GM20431 (cell line): ENCODE results near the gene TBC1D12.

ENCODE experiments used
- in situ Hi-C: fragments of 300-500 bp; cut with MseI, MboI; formaldehyde crosslinking; loops from one replicate; pipeline ENCODE4 v1.15.0; 2020; ENCODE audit warnings: low sequenced_read_pairs; ENCODE audit not compliant: unreplicated experiment

TBC1D12 gene

DNA sequence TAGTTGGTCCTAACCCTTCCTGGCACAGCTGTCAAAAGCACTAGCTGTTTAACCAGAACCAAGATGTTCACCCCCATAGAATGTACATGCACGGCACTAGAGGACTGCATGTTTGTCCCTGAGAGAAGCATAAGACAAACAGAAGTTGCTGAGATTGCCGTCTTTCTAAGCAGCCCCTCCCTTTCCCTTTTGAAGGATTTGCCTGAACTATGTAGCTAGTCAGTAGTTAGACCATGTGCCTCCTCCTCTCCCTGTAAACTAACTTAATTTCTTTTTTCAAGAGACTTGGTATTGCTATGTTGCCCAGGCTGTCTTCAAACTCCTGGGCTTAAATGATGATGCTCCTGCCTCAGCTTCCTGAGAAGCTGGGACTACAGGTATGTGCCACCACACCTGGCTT is 40.7 kb downstream of the TBC1D12 start:
- in situ Hi-C loops: no loop called here

GRCh38 chr10:94443549-94443948 is 41.2 kb downstream of the TBC1D12 start:
- in situ Hi-C loops: no loop called here

- in situ Hi-C loops: no loop called here
Measured at GRCh38 chr10:94450782-94451181, 48.4 kb downstream of the TBC1D12 start.

DNA sequence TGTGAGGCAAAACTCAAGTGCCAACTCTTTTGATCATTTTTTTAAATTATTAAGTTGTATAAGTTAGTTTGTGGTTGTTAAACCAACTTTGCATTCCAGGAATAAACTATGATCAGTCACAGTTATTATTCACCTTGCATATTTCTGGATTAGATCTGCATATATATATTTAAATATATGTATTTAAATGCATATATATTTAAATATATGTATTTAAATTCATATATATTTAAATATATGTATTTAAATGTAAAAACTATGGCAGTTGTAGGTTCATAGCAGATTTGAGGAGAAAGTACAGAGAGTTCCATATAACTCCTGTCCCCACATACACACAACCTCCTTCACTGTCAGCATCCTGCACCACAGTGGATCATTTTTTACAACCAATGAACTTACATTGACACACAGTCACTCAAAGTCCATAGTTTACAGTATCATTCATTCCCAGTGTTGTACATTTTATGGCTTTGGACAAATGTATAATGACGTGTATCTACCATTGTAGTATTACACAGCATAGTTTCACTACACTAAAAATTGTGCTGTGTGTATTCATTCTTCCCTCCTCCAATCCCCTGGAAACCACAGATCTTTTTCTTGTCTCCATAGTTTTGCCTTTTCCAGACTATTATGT is 49.7 kb downstream of the TBC1D12 start:
- in situ Hi-C loops: no loop called here

DNA sequence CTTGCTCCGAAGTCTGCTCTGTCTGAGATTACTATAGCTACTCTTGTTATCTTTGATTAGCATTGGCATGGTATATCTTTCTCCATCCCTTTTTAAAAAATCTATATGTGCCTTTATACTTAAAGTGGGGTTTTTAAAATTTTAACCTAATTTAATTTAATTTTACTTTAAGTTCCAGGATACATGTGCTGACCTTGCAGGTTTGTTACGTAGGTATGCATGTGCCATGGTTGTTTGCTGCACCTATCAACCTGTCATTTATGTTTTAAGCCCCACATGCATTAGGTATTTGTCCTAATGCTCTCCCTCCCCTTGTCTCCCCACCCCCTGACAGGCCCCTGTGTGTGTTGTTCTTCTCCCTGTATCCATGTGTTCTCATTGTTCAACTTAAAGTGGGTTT is 54.6 kb downstream of the TBC1D12 start:
- in situ Hi-C loops: no loop called here

DNA sequence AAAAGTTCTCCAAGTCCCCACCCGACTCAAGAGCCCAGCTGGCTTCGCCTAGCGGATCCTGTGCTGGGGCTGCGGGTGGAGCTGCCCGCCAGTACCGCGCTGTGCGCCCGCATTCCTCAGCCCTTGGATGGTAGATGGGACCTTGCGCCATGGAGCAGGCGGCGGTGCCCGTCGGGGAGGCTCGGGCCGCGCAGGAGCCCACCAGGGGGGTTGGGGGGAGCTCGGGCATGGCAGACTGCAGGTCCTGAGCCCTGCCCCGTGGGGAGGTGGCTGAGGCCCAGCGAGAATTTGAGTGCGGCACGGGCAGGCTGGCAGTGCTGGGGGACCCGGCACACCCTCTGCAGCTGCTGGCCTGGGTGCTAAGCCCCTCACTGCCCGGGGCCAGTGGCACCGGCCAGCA is 57.0 kb downstream of the TBC1D12 start:
- in situ Hi-C loops: no loop called here

GRCh38 chr10:94461503-94461902 is 59.2 kb downstream of the TBC1D12 start:
- in situ Hi-C loops: no loop called here

GRCh38 chr10:94462130-94462529 is 59.8 kb downstream of the TBC1D12 start:
- in situ Hi-C loops: no loop called here

DNA sequence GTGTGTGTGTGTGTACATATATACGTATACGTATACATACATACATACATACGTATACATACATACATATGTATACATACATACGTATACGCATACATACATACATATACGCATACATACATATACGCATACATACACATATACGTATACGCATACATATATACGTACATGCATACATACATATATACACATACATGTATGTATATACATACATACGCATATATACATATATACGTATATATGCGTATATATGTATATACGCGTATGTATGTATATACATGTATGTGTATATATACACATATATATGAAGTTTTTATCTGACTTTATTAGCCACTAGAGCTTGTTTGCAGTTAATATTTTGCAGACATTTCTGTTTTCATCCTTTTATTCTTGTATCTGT is 63.3 kb downstream of the TBC1D12 start:
- in situ Hi-C loops: no loop called here

- in situ Hi-C loops: no loop called here
Measured at GRCh38 chr10:94481410-94481809, 79.1 kb downstream of the TBC1D12 start.

DNA sequence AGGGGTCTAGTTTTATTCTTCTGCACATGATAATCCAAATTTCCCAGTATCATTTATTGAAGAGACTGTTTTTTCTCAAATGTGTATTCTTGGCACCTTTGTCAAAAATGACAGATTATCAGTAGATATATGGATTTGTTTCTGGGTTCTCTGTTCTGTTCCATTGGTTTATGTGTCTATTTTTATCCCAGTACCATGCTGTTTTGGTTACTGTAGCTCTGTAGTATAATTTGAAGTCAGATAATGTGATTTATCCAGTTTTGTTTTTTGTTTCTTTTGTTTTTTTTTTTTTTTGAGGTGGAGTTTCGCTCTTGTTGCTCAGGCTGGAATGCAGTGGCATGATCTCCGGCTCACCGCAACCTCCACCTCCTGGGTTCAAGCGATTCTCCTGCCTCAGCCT is 81.6 kb downstream of the TBC1D12 start:
- in situ Hi-C loops: no loop called here

- in situ Hi-C loops: no loop called here
Measured at GRCh38 chr10:94485094-94485493, 82.8 kb downstream of the TBC1D12 start.

DNA sequence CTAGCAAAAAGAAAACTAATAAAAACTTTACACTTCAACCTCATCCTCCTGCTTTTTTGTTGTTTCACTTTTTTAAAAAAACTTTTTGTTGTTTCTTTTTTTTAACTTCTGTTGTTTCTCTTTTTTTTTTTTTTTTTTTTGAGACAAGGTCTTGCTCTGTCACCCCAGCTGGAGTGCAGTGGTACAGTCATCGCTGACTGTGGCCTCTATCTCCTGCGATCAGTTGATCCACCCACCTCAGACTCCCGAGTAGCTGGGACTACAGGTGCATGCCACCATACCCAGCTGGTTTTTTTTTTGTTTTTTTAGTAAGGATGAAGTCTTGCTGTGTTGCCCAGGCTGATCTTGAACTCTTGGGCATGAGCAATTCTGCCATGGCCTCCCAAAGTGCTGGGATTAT is 85.2 kb downstream of the TBC1D12 start:
- in situ Hi-C loops: no loop called here

DNA sequence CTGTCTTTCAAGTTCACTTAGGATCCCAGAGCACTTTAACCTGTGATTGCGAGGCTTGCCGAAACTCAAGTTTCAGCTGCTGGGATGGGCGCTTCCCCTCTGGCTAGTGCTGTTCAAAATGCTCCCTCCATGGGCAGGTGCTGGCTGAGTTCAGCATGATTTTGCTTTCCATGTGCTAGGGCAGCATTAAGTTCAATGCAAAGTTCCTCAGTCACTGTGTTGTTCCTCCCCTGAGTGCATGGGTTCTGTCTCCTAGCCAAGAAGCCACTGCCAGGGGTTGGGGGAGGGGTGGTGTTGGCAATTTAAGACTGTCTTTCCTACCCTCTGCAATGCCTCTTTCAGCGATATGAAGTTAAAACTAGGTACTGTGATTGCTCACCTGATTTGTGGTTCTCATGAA is 86.8 kb downstream of the TBC1D12 start:
- in situ Hi-C loops: no loop called here

DNA sequence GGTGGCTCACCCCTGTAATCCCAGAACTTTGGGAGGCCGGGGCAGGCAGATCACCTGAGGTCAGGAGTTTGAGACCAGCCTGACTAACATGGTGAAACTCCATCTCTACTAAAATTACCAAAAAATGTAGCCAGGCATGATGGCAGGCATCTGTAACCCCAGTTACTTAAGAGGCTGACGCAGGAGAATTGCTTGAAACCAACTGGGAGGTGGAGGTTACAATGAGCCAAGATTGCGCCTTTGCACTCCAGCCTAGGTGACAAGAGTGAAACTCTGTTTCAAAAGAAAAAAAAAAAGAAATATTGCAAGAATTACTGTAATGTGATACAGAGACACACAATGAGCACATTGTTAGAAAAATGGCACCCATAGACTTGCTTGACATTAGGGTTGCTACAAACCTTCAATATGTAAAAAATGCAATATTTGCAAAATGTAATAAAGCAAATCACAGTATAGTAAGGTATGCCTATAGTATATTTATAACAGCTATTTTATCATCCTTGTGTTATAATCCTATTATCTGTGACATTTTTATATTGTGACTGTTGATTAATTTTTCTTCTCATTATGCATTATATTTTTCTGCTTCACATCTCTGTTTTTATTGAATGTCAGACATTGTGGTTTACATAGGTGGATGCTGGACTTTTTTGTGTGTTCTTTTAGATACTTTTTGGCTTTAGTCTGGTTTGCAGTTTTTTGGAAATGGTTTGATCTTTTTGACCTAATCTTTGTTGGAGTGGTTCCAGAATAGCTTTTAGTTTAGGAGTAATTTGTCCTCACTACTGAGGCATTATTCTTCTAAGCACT is 87.8 kb downstream of the TBC1D12 start:
- in situ Hi-C loops: no loop called here

GRCh38 chr10:94490789-94491039 is 88.4 kb downstream of the TBC1D12 start:
- in situ Hi-C loops: no loop called here

DNA sequence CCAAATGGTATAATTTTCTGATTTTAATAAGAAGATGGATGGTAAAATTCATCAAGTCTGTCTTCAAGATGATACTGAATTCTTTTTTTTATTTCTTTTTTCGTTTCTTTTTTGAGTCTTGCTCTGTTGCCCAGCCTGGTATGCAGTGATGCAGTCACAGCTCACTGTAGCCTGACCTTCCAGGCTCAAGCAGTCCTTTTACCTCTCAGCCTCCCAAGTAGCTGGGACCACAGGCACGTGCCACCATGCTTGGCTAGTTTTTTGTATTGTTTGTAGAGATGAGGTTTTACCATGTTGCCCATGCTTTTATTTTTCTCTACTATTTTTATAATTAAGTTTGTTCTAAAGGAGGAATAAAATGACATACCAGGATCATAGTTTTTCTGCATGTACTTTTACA is 91.1 kb downstream of the TBC1D12 start:
- in situ Hi-C loops: no loop called here

DNA sequence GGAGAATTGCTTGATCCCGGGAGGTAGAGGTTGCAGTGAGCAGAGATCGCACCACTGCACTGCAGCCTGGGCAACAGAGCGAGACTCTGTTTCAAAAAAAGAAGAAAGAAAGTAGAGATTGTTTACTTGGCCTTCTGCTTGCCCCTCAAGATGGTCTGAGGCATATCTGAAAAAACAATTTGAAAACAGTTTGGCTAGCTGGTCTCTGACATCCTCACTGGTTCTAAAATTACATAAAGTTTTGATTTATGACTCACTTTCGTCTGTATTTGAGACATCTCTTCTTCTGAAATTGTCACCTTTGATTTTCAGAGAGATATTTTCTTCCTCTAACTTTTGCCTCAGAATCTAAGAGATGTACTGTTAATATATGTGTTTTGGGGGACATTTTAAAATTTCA is 93.7 kb downstream of the TBC1D12 start:
- in situ Hi-C loops: no loop called here

GRCh38 chr10:94496646-94497045 is 94.3 kb downstream of the TBC1D12 start:
- in situ Hi-C loops: no loop called here

DNA sequence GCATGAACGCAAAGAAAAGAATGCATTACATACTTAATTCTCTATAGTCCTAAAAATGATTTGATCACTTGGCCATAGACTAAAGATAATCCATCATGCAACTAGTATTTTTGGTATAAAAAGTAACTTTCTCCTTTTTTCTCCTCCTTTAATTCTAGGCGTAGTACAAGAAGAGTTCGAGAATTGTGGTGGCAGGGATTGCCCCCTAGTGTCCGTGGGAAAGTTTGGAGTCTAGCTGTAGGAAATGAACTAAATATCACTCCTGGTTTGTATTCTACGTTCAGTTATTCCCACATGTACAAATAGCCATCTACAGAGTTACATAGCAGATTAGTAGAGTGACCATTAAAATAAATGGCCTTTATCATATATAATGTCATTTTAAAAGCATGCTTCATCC is 97.7 kb downstream of the TBC1D12 start:
- in situ Hi-C loops: no loop called here

DNA sequence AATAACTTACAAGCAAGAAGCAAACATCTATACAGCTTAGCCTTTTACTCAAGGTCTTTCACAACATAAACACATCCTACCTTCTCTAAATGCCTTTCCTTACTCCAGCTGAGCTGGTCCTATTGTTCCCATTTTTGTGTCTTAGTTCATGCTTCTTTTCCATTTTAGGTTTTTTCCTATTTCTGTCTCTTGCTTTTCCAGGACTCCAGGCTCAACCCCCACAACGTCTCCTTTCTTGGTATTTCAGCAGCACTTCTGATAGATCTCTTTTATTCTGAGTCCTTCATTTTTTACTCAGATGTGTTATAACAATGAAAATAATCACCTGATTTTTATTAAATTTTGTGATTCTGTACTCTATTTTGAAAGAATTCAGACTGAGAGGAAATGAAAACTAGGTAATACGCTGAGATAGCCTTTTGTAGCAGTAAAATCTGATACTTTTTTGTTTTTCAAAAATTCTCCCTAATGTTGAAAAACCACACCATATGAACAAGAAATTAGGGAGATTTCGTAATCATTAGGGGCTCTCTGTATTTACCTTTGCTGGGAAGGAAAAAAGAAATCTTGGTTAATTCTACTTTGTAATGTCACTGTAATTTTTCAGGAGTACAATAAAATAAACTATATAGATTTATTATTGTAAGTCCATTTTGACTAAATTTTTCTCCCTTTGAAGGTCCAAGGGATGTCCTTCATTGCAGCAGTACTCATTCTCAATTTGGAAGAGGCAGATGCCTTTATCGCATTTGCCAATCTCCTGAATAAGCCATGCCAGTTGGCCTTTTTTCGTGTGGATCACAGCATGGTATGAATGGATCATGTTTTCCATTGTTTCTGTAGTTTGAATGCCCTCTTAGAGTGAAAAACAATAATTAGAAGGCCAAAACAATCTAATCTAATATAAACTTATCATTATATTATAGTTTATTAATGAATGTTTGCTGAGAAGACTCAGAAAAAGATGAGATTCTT is 119.2 kb downstream of the TBC1D12 start:
- in situ Hi-C loops: no loop called here
